SH-SY5Y (cell line): ENCODE data around the gene PCED1B.

Source experiments
- GATA2 ChIP-seq: IDR thresholded peaks from 2 replicates; pipeline ENCODE4 v1.6.1; 2011; ENCODE audit warnings: mild to moderate bottlenecking, low read depth, low read length
- GATA3 ChIP-seq: IDR thresholded peaks from 2 replicates; pipeline ENCODE4 v1.6.1; 2011; ENCODE audit warnings: low read depth, mild to moderate bottlenecking, low read length, moderate library complexity

Gene PCED1B

DNA sequence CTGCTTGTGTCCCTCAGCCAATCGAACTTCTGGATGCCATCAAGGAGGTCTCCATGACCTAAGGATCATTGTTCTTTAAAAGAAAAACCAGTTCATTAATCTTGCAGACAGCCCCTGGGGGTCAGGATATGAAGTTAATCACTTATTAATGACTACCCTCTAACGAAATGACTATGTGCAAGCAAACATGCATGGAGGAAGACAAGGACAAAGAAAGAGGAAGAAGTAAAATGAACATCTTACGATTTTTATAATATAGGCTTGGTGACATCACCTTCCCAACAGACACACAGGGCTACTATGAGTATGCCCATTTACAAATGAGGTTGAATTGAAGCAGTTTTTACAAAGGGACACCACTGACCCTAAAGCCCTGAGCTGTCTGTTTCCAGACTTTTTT lies 111.5 kb downstream of the PCED1B start:
- TF ChIP-seq GATA2 (no peak), GATA3 (no peak)

- TF ChIP-seq GATA2 (no peak), GATA3 (no peak)
These were observed 112.6 kb downstream of the PCED1B start for GRCh38 chr12:47192051-47192450.

DNA sequence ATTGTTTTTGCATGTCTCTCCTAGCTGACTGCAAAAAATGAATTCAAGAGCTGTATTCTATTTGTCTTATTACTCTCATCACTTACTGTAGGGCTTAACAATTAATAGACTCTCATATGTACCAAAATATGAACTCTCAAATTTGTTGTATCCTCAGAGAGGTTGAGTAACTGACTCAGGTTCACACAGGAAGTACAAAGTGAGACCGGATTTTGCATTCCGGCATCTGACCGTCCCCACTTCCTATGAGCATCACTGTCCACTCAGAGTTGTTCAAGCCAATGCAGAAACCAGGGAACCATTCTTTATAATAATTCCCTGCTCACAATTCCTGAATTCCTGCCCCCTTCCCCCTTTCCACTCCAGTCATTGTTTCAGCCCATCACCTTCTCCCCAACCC lies 113.6 kb downstream of the PCED1B start:
- TF ChIP-seq GATA3 = no peak
- no peak for TF ChIP-seq GATA2

GRCh38 chr12:47194501-47194900 lies 115.1 kb downstream of the PCED1B start:
- TF ChIP-seq GATA2 = no peak

DNA sequence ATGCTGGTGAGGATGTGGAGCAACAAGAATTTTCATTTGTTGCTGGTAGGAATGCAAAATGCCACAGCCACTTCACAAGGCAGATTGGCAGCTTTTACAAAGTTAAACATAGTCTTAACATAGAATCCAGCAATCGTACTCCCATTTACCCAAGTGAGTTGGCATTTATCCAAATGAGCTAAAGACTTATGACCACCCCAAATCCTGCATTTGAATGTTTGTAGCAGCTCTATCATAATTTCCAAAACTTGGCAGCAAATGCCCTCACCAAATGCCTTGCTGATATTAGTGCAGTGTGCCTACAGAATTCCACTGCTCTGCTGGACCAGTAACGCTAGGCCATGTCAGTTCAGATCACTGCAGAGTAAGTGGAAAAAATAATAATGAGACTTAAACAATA lies 121.0 kb downstream of the PCED1B start:
- TF ChIP-seq GATA3 (no peak), GATA2 (no peak)

DNA sequence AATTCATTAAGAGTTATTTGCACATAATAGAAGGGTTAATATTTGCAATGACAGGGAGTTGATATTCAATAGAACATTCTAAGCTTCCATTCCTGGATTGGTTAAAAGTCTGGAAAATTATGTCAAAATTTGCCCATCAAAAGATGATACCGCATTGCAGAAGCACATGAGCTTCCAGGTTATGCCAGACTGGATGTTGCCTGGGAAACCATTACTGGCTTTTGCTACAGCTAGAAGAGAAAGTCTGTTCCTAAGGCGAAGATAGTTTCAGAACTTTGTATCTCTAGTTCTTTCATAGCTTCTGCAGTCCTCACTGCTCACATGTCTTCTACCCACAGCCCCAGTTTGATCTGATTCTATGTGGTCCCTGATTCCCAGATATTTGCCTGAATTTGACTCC lies 122.8 kb downstream of the PCED1B start:
- TF ChIP-seq GATA2 (no peak), GATA3 (no peak)

DNA sequence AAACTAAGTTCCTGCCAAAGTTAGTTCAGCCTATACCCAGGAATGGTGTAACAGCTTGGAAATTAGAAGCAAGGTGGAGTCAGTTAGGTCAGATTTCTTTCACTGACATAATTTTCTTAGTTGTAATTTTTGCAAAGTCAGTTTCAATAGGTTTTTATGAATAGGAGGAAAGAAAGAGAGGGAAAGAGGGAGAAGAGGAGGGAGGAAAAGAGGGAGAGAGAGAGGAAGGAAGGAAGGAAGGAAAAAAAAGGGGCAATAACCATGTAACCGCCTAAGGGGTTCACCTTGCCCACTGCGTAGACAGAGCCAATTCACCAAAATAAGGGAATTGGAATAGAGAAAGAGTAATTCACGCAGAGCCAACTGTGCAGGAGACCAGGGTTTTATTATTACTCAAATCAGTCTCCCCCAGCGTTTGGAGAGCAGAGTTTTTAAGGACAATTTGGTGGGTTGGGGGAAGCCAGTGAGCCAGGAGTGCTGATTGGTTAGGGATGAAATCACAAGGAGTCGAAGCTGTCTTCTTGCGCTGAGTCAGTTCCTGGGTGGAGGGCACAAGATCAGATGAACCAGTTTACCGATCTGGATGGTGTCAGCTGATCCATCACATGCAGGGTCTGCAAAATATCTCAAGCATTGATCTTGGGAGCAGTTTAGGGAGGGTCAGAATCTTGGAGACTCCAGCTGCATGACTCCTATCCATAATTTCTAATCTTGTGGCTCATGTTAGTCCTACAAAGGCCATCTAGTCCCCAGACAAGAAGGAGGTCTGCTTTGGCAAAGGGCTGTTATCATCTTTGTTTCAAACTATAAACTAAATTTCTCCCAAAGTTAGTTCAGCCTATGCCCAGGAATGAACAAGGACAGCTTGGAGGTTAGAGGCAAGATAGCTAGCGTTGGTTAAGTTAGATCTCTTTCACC lies 126.4 kb downstream of the PCED1B start:
- no peak for TF ChIP-seq GATA2
- no peak for TF ChIP-seq GATA3

- TF ChIP-seq GATA2 (no peak), GATA3 (no peak)
These were observed 127.3 kb downstream of the PCED1B start for GRCh38 chr12:47206450-47207339.

- TF ChIP-seq GATA3 (no peak), GATA2 (no peak)
These were observed 127.9 kb downstream of the PCED1B start for GRCh38 chr12:47207340-47207717.

- TF ChIP-seq GATA2 (no peak), GATA3 (no peak)
These were observed 128.4 kb downstream of the PCED1B start for GRCh38 chr12:47207829-47208248.

- TF ChIP-seq GATA3 = no peak
- TF ChIP-seq GATA2 = no peak
These were observed 129.6 kb downstream of the PCED1B start for GRCh38 chr12:47209014-47209413.

- TF ChIP-seq GATA2 (no peak), GATA3 (no peak)
These were observed 131.4 kb downstream of the PCED1B start for GRCh38 chr12:47210776-47211175.

GRCh38 chr12:47212701-47213039 lies 133.2 kb downstream of the PCED1B start:
- TF ChIP-seq GATA3 = no peak
- TF ChIP-seq GATA2 = no peak

DNA sequence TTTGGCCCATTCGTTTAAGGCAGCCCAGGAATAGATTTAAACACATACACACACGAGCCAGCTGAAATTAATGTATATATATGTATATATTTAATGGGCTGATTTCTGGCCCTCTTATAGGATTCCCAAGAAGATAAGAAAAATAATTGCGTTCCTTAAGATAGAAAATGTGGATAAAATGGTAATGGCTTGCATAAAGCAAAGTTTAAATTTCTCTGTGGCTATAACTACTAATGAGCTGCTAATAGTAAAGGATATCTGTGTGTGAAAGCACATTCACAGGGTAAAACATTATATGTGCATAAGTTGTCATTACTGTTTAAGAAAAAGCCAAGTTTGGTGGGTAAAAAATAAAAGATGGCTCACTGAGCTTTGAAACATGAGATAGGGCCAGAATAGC lies 134.0 kb downstream of the PCED1B start:
- TF ChIP-seq GATA2 (no peak), GATA3 (no peak)
